ENCODE measurements around the gene ARL8B. TPM values are rescaled to one million over a fixed set of nuclear protein-coding genes. Genes with fewer than 3 reads are reported as not detected.

The ARL8B gene
- total RNA-seq, 1 donor from 2014 or later: 39.3 TPM

DNA sequence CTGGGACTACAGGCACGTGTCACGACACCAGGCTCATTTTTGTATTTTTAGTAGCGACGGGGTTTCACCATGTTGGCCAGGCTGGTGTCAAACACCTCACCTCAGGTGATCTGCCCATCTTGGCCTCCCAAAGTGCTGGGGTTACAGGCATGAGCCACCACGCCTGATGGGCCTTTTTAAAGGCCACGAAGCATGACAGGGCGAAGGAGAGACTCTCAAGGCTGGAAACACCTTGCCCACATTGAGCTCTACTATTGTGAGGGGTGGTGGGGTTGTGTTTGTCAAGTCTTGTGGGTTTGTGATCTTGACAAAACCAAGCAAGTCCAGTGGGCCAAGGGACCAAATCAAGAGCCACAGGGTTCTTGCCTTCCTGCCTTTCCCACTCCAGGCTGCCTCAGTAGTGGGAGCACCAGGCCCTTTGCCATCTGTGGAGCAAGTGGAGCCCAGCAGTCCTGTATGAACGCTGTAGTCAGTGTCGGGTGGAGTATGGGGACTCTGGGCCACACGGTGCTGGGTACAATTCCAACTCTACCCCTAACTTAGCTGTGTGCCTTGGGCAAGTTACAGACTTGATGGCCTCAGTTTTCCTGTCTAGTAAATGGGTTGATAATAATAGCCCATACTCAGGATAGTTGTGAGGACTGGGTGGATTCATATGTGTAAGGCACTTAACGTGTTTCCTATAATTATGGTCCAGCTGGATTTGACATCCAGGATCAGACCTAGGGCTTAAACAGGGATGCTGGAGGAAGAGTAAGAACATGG lies 98.8 kb downstream of the ARL8B start:
- peaks cover 8% of the 10 kb centered on the region for H3K4me1 Mint-ChIP-seq
- H3K9ac ChIP-seq: no peak overlapping the region

DNA sequence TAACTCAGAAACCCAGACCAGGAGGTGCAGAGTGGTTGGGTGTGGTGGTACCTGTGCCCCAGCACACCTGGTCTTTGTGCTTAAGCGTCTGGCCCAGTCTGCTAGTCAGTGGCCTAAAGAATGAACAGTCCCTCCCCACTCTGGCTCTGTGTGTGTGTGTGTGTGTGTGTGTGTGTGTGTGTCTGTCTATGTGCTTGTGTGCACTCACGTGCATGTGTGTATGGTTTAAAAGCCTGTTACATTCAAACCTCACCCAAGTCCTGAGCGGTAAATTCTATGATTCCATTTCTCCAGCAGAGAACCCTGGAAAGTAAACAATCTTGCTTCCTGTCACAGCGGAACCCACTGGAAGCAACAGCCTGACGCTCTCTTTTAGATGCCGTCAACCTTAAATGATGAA lies 99.6 kb downstream of the ARL8B start:
- peaks cover 21% of the 10 kb centered on the region for H3F3A ChIP-seq (ENCODE audit: low read depth)
- H3K9me3 ChIP-seq (ENCODE audit: low read depth): no peaks in the 10 kb centered on the region
- H3K27me3 ChIP-seq: no peaks in the 10 kb centered on the region
- H3K4me1 Mint-ChIP-seq: peaks cover 8% of the 10 kb centered on the region
- H2AFZ ChIP-seq (replicated peaks): no peak overlapping the region
- peaks cover 33% of the 10 kb centered on the region for H3K4me1 ChIP-seq
- no peak for DNase-seq (ENCODE audit: low spot score)
- H3K4me2 ChIP-seq: no peak overlapping the region
- H3K9me3 Mint-ChIP-seq: no peaks in the 10 kb centered on the region
- no peak overlapping the region for H3K27ac Mint-ChIP-seq
- H3K36me3 ChIP-seq: no peaks in the 10 kb centered on the region
- H3K79me2 ChIP-seq (ENCODE audit: low read depth): no peaks in the 10 kb centered on the region
- no peaks in the 10 kb centered on the region for H4K20me1 ChIP-seq (ENCODE audit: low read depth)
- H3K9ac ChIP-seq: no peak overlapping the region
- H3K4me3 Mint-ChIP-seq: no peak overlapping the region
- no peaks in the 10 kb centered on the region for H3K36me3 Mint-ChIP-seq
- H3K4me3 ChIP-seq: no peak overlapping the region
- TF ChIP-seq, protein P1, sequence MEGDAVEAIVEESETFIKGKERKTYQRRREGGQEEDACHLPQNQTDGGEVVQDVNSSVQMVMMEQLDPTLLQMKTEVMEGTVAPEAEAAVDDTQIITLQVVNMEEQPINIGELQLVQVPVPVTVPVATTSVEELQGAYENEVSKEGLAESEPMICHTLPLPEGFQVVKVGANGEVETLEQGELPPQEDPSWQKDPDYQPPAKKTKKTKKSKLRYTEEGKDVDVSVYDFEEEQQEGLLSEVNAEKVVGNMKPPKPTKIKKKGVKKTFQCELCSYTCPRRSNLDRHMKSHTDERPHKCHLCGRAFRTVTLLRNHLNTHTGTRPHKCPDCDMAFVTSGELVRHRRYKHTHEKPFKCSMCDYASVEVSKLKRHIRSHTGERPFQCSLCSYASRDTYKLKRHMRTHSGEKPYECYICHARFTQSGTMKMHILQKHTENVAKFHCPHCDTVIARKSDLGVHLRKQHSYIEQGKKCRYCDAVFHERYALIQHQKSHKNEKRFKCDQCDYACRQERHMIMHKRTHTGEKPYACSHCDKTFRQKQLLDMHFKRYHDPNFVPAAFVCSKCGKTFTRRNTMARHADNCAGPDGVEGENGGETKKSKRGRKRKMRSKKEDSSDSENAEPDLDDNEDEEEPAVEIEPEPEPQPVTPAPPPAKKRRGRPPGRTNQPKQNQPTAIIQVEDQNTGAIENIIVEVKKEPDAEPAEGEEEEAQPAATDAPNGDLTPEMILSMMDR (IDR thresholded peaks at IDR 0.05): no peak
- TF ChIP-seq EZH2phosphoT487 (IDR thresholded peaks at IDR 0.05) (no peak), EZH2 (IDR thresholded peaks at IDR 0.05) (no peak)
- no peaks in the 10 kb centered on the region for H3K27me3 Mint-ChIP-seq (ENCODE audit: insufficient read depth, low read depth)
- H3K27ac ChIP-seq: no peak overlapping the region

More for the DNA sequence above, 98.8 kb downstream of the ARL8B start:
- no peak for DNase-seq (ENCODE audit: low spot score)
- Mint-ChIP-seq H3K4me3 (no peak overlapping the region), H3K27me3 (ENCODE audit: insufficient read depth, low read depth) (no peaks in the 10 kb centered on the region), H3K36me3 (no peaks in the 10 kb centered on the region), H3K9me3 (no peaks in the 10 kb centered on the region), H3K27ac (no peak overlapping the region)
- H3K27ac ChIP-seq: no peak overlapping the region
- no peaks in the 10 kb centered on the region for H3K27me3 ChIP-seq
- H3K4me3 ChIP-seq: no peak overlapping the region
- H3F3A ChIP-seq (ENCODE audit: low read depth): peaks cover 21% of the 10 kb centered on the region
- H4K20me1 ChIP-seq (ENCODE audit: low read depth): no peaks in the 10 kb centered on the region
- H3K4me1 ChIP-seq: peaks cover 33% of the 10 kb centered on the region
- TF ChIP-seq EZH2phosphoT487 (IDR thresholded peaks at IDR 0.05): no peak
- H3K4me2 ChIP-seq: no peak overlapping the region
- no peaks in the 10 kb centered on the region for H3K9me3 ChIP-seq (ENCODE audit: low read depth)
- H3K79me2 ChIP-seq (ENCODE audit: low read depth): no peaks in the 10 kb centered on the region
- H3K36me3 ChIP-seq: no peaks in the 10 kb centered on the region
- H2AFZ ChIP-seq (replicated peaks): no peak overlapping the region

DNA sequence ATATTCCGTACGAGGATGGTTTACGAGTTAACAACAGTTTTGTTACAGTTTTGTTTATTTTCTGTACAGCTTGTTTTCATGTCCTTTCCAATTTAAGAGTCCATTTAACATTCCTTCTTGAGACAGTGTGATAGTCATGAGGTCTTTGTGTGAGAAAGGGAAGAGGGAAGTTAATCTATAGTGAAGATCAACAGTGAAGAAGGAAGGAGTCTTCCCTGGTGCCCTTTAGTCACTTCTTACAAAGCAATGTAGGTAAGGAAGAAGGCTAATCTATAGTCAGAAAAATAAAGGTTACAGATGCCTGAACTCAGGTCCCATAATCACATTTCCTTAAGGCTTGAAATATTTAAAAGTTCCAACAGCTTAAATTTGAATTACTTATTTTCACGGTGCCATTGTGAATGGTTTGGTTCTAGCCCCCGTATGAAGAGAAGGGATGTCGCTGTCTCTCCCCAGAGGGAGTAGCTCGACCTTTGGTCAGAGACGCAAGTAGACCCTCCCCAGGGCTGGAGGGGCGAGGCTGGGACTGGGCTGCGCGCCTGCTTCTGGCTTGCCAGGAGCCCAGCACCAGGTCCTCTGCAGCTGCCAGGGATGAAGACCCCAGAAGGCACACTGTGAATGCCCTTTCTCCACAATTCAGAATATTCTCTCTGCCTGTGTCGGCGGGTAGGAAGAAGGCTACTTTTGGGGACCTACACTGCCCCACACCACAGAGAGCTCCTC lies 100.4 kb downstream of the ARL8B start:
- Histone ChIP-seq H3K27ac (no peak overlapping the region), H3K9me3 (ENCODE audit: low read depth) (no peaks in the 10 kb centered on the region), H3F3A (ENCODE audit: low read depth) (peaks cover 21% of the 10 kb centered on the region), H3K4me3 (no peak overlapping the region), H2AFZ (replicated peaks) (no peak overlapping the region), H3K9ac (no peak overlapping the region), H3K36me3 (no peaks in the 10 kb centered on the region), H3K4me1 (peaks cover 33% of the 10 kb centered on the region), H4K20me1 (ENCODE audit: low read depth) (no peaks in the 10 kb centered on the region), H3K4me2 (peak overlapping the region; percentile 22), H3K79me2 (ENCODE audit: low read depth) (no peaks in the 10 kb centered on the region), H3K27me3 (no peaks in the 10 kb centered on the region)
- Mint-ChIP-seq H3K27me3 (ENCODE audit: insufficient read depth, low read depth) (peaks cover 1% of the 10 kb centered on the region), H3K4me1 (peaks cover 8% of the 10 kb centered on the region), H3K27ac (no peak overlapping the region), H3K4me3 (no peak overlapping the region), H3K9me3 (no peaks in the 10 kb centered on the region), H3K36me3 (no peaks in the 10 kb centered on the region)
- TF ChIP-seq EZH2phosphoT487 (IDR thresholded peaks at IDR 0.05) (no peak), EZH2 (IDR thresholded peaks at IDR 0.05) (no peak)
- TF ChIP-seq, protein P1 (IDR thresholded peaks at IDR 0.05): no peak
- no peak for DNase-seq (ENCODE audit: low spot score)

DNA sequence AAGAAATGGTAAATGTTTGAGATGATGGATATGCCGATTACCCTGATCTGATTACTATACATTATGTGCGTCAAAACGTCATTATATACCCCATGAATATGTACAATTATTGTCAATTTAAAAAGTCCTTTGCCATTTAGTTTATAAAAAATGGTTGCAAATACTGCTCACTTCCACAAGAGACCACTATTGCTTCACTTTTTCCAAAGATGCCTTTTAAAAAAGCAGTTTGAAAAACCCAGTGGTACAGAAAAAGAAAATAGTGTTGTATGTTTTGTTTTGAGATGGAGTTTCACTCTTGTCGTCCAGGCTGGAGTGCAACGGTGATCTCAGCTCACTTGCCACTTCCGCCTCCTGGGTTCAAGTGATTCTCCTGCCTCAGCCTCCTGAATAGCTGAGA lies 104.7 kb downstream of the ARL8B start:
- Mint-ChIP-seq H3K27me3 (ENCODE audit: insufficient read depth, low read depth) (peaks cover 4% of the 10 kb centered on the region), H3K27ac (no peak overlapping the region), H3K4me3 (no peak overlapping the region), H3K36me3 (no peaks in the 10 kb centered on the region), H3K9me3 (no peaks in the 10 kb centered on the region), H3K4me1 (no peaks in the 10 kb centered on the region)
- DNase-seq (ENCODE audit: low spot score): no peak
- Histone ChIP-seq H3K4me2 (no peak overlapping the region), H3K27me3 (no peaks in the 10 kb centered on the region), H3K79me2 (ENCODE audit: low read depth) (no peaks in the 10 kb centered on the region), H3K4me3 (no peak overlapping the region), H3K27ac (no peak overlapping the region), H3K4me1 (peaks cover 7% of the 10 kb centered on the region), H2AFZ (replicated peaks) (no peak overlapping the region), H3K9me3 (ENCODE audit: low read depth) (no peaks in the 10 kb centered on the region), H4K20me1 (ENCODE audit: low read depth) (no peaks in the 10 kb centered on the region), H3F3A (ENCODE audit: low read depth) (peaks cover 4% of the 10 kb centered on the region), H3K36me3 (no peaks in the 10 kb centered on the region), H3K9ac (no peak overlapping the region)
- no peak for TF ChIP-seq EZH2phosphoT487 (IDR thresholded peaks at IDR 0.05)
- TF ChIP-seq, protein P1 (IDR thresholded peaks at IDR 0.05): peak; percentile 60
